HG03342 (cell line): Measurements from ENCODE around the gene MOSMO.
"Not testable (repeated sequence)": the region's sequence is repeated elsewhere in the genome, so short reads cannot be mapped to it uniquely, and the experiment has no call there.

Source experiments
- ATAC-seq: cut with Tn5 transposase; IDR thresholded peaks from one replicate; pipeline ENCODE4 v1.9.1; 2021; ENCODE audit warnings: mild to moderate bottlenecking, moderate library complexity; ENCODE audit not compliant: unreplicated experiment

Gene MOSMO

DNA sequence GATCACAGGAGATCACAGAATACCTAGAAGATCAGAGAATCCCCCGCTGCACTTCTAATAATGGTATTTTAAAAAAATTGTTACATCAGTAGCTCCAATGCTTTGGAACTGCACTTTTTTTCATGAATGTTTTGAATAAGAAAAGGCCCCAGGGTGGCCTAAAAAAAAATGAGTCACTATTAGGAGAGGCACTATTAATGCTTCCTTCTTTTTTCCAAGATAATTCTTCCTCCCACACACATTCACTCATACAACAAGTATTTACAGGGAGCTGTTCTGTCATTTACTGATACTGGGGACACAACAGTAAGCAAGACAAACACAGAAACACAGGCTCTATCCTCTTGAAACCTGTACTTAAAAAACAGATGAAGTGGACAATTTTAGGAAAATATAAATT lies 6.3 kb upstream of the MOSMO start:
- ATAC-seq, result no peak

DNA sequence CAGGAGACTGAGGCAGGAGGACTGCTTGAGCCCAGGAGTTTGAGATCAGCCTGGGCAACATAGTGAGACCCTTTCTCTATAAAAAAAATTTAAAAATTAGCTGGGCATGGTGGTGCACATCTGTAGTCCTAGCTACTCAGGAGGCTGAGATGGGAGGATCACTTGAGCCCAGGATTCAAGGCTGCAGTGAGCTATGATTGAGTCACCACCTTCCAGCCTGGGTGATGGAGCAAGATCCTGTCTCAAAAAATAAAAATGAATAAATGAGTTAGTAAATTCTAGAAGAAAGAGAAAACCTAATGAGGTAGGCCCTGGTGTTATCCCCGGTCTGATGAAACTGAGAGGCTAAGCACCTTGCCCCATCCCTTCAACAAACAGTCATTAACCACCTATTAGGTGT lies 5.9 kb upstream of the MOSMO start:
- ATAC-seq, result not testable (repeated sequence)

GRCh38 chr16:22003195-22003594 lies 4.7 kb upstream of the MOSMO start:
- ATAC-seq, result no peak

- ATAC-seq, result no peak
Observed at GRCh38 chr16:22004341-22004740, 3.6 kb upstream of the MOSMO start.

GRCh38 chr16:22005746-22006145 lies 2.2 kb upstream of the MOSMO start:
- no peak for ATAC-seq

- no peak for ATAC-seq
Observed at GRCh38 chr16:22006636-22007035, 1.3 kb upstream of the MOSMO start.

DNA sequence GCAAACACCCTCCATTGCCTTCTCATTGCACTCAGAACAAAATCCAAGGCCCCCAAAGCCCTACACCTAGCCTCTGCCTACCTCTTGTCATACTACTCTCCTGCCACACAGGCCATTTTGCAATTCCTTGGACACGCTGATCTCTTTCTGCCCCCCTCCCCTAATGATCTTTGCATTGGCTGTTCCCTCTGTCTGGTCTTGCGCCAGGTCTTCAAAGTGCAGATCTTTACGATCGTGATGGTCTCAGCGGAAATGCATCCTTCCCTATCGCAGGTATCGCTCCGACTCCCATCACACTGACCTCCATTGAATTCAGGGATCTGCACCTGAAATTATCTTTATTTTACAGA lies 777 bp upstream of the MOSMO start:
- ATAC-seq, result no peak

- ATAC-seq, result peak; percentile 13
Observed at GRCh38 chr16:22008215-22009059, 526 bp downstream of the MOSMO start.

GRCh38 chr16:22010902-22011301 lies 3.0 kb downstream of the MOSMO start:
- ATAC-seq, result no peak

DNA sequence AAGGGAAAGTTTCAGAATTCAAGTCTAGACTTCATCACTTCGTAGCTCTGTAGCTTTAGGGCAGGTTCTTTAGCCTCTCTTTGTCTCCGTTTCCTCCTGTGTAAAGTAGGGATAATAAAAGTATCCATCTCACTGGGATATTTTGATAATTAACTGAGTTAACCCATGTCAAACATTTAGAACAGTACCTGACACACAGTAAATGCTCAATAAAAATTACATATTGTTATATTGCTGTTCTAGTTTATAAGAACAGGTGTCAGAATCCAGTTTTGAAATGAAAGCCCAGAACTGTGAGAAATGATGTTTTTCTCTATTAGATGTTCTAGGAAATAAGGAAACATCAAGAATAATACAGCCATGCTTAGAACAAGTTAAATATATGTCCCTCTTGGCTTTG lies 4.3 kb downstream of the MOSMO start:
- no peak for ATAC-seq

DNA sequence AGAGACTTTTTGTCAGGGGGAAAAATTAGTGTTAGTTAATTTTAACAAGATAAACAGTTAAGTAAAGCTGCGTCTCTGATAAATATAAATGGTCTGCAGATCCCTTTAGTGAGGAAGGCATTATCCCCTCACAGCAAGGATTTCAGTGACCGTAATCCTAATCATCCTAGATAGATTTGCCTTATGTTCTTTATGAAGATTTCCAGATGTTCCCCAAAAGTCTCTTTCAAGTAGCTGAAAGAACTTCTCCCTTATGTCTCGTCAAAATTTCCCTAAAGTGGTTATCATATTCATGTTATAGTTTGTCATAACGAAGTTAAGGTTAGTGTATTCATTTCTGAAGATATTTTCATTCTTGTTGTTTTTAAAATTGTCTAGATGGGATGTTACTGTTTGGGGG lies 5.6 kb downstream of the MOSMO start:
- ATAC-seq, result no peak

- ATAC-seq, result no peak
Observed at GRCh38 chr16:22014271-22014873, 6.5 kb downstream of the MOSMO start.

DNA sequence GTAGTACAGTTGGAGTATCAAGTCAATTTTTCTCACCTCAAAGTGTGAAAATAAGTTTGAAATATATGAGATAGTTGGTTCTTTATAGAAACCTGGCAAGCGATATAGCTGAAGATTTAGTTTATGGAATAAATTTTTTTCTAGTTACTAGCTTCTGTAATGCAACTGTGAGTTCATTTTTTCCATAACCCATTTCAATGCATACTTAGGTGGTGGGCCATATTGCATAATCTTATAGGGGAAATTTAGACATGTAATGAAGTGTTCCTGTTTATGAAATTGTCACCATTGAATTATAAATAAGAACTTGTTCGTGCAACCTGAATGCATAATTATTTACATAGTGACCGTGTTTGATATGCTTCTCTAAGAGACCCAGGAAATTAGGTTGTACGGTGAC lies 9.0 kb downstream of the MOSMO start:
- ATAC-seq, result no peak

GRCh38 chr16:22018559-22018958 lies 10.6 kb downstream of the MOSMO start:
- no peak for ATAC-seq

- ATAC-seq, result no peak
Observed at GRCh38 chr16:22022151-22022550, 14.2 kb downstream of the MOSMO start.

- no peak for ATAC-seq
Observed at GRCh38 chr16:22023505-22023904, 15.6 kb downstream of the MOSMO start.

- not testable (repeated sequence) for ATAC-seq
Observed at GRCh38 chr16:22024785-22025184, 16.9 kb downstream of the MOSMO start.

DNA sequence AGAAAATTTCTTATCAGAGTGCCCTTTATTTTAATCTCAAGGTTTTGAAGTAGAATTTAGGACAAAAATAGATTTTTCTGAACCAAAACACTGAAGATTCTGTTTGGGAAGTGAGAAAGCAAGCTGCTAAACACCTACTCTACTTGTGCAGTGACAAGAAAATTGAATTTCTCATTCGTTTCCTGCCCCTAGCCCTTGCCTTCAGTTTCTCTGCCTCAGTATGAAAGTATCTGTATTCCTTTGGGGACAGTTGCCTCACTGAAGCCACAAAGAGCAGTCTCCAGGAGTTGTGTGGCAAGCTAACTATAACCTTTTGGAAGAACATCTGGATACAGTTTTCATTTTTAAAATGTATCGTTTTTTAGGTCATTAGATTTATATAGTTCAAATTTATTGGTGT lies 19.7 kb downstream of the MOSMO start:
- no peak for ATAC-seq

- ATAC-seq, result no peak
Observed at GRCh38 chr16:22029632-22030031, 21.7 kb downstream of the MOSMO start.

- no peak for ATAC-seq
Observed at GRCh38 chr16:22030087-22030812, 22.3 kb downstream of the MOSMO start.

DNA sequence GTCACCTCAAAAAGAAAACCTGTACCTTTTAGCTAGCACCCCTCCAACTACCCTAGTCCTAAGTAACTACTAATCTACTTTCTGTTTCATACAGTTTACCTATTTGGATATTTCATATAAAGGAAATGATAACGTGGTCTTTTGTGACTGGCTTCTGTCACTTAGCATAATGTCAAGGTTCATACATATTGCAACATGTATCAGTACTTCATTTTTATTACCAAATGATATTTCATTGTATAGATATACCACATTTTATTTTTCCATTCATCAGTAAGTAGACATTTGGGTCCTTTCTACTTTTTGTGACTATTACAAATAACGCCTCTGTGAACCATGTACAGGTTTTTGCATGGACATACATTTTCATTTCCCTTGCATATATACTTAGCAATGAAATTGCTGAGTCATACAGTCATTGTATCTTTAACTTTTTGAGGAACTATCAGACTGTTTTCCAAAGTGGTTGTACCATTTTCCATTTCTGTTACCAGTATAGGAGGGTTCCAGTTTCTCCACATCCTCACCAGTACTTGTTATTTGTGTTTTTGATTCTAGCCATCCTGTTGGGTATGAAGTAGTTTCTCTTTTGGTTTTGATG lies 23.7 kb downstream of the MOSMO start:
- no peak for ATAC-seq

- ATAC-seq, result no peak
Observed at GRCh38 chr16:22034503-22034902, 26.6 kb downstream of the MOSMO start.
